SK-N-SH (cell line): ENCODE data around the gene CETN1. TPM values are rescaled to one million over a fixed set of nuclear protein-coding genes. Genes with fewer than 3 reads are reported as not detected.

Source experiments
- CTCF ChIA-PET: fragments of 300-600, 350-600 bp; formaldehyde crosslinking; extraction: SDS; loops from one replicate; lab custom pipeline; 2021; lab: Yijun Ruan, JAX
- POLR2A ChIA-PET: fragments of 350-600 bp; sonication (Branson Sonifier 250); formaldehyde crosslinking; extraction: SDS; loops from one replicate; lab custom pipeline; 2020; ENCODE audit warnings: antibody characterized with exemption, inconsistent platforms; lab: Yijun Ruan, JAX
- DNase-seq: peaks from one replicate; pipeline ENCODE4 v3.0.0; 2012
- H2AFZ ChIP-seq: fragments of 200-600 bp; sonication (generic); 2 replicates; pipeline ENCODE4 v1.8.1; 2016; ENCODE audit warnings: antibody characterized with exemption, mild to moderate bottlenecking, low read depth
- H3F3A ChIP-seq: fragments of 200-600 bp; sonication (generic); replicated peaks from 2 replicates; pipeline ENCODE3; 2016; ENCODE audit warnings: antibody characterized with exemption, mild to moderate bottlenecking; ENCODE audit not compliant: insufficient read depth
- H3K27ac ChIP-seq, 2 experiments: fragments of 200-500 bp in 1 of 2; fragments of 200-600 bp in 1 of 2; sonication (Bioruptor generic) in 1 of 2; sonication (generic), shearing (Covaris generic) in 1 of 2; 2 replicates each; pipeline versions ENCODE4 v1.5.1 to v1.6.1; 2014 to 2016; ENCODE audit warnings: low read depth in 2 of 2, inconsistent platforms in 1 of 2, low read length in 1 of 2, mild to moderate bottlenecking in 1 of 2, mixed read lengths in 1 of 2
- H3K27me3 ChIP-seq: fragments of 200-600 bp; sonication (generic), shearing (Covaris generic); 2 replicates; pipeline ENCODE4 v1.6.1; 2016; ENCODE audit warnings: mixed run types; ENCODE audit not compliant: insufficient read depth
- H3K36me3 ChIP-seq, 2 experiments: fragments of 200-500 bp in 1 of 2; fragments of 200-600 bp in 1 of 2; sonication (Bioruptor generic) in 1 of 2; sonication (generic) in 1 of 2; replicated peaks in 1 of 2; 2 replicates each; pipeline versions ENCODE3 to v1.5.1; 2014 to 2016; ENCODE audit warnings: low read length in 1 of 2, mild to moderate bottlenecking in 1 of 2; ENCODE audit not compliant: insufficient read depth in 2 of 2, control insufficient read depth in 1 of 2
- H3K4me1 ChIP-seq, 2 experiments: fragments of 200-500 bp in 1 of 2; fragments of 200-600 bp in 1 of 2; sonication (Bioruptor generic) in 1 of 2; sonication (generic), shearing (Covaris generic) in 1 of 2; 2 replicates each; pipeline versions ENCODE4 v1.5.1 to v1.6.1; 2014 to 2016; ENCODE audit warnings: low read depth in 1 of 2, low read length in 1 of 2, mixed run types in 1 of 2; ENCODE audit not compliant: insufficient read depth in 2 of 2, control insufficient read depth in 1 of 2
- H3K4me2 ChIP-seq: fragments of 200-600 bp; sonication (generic), shearing (Covaris generic); 2 replicates; pipeline ENCODE4 v1.6.1; 2017; ENCODE audit warnings: mixed run types
- H3K4me3 ChIP-seq, 2 experiments: fragments of 200-500 bp in 1 of 2; fragments of 200-600 bp in 1 of 2; sonication (Bioruptor generic) in 1 of 2; sonication (generic), shearing (Covaris generic) in 1 of 2; 2 replicates each; pipeline versions ENCODE4 v1.5.1 to v1.8.1; 2014 to 2016; ENCODE audit warnings: low read depth in 2 of 2, inconsistent platforms in 1 of 2, low read length in 1 of 2, mild to moderate bottlenecking in 1 of 2, mixed read lengths in 1 of 2, moderate library complexity in 1 of 2
- H3K79me2 ChIP-seq: fragments of 200-600 bp; sonication (generic); 2 replicates; pipeline ENCODE4 v1.8.1; 2017; ENCODE audit warnings: mild to moderate bottlenecking; ENCODE audit not compliant: insufficient read depth
- H3K9ac ChIP-seq: fragments of 200-600 bp; sonication (generic); 2 replicates; pipeline ENCODE4 v1.6.1; 2017; ENCODE audit warnings: mixed run types
- H3K9me2 ChIP-seq: fragments of 200-600 bp; sonication (generic); 2 replicates; pipeline ENCODE4 v1.6.1; 2017; ENCODE audit warnings: mixed run types
- H3K9me3 ChIP-seq: fragments of 200-600 bp; sonication (generic); 2 replicates; pipeline ENCODE4 v1.6.1; 2017; ENCODE audit warnings: mixed run types, mild to moderate bottlenecking, moderate library complexity
- H4K20me1 ChIP-seq: fragments of 200-600 bp; sonication (generic); 2 replicates; pipeline ENCODE4 v1.6.1; 2017; ENCODE audit warnings: mild to moderate bottlenecking, mixed run types; ENCODE audit not compliant: insufficient read depth
- CHD2 ChIP-seq: fragments of 150-350 bp; IDR thresholded peaks from 2 replicates; pipeline ENCODE4 v1.6.1; 2018; ENCODE audit warnings: low read length; ENCODE audit not compliant: partially characterized antibody
- ELF1 ChIP-seq: IDR thresholded peaks from 2 replicates; pipeline ENCODE4 v1.4.0; 2012
- EP300 ChIP-seq, 2 experiments: IDR thresholded peaks; 2 replicates each; pipeline versions ENCODE4 v1.4.0 to v1.6.1; 2012; ENCODE audit warnings: borderline replicate concordance in 1 of 2, low read depth in 1 of 2, low read length in 1 of 2
- FOSL2 ChIP-seq: IDR thresholded peaks from 2 replicates; pipeline ENCODE4 v1.4.0; 2012; ENCODE audit warnings: low read depth, mild to moderate bottlenecking, moderate library complexity, borderline replicate concordance
- FOXJ3 ChIP-seq: sonication (generic); formaldehyde crosslinking; IDR thresholded peaks from 2 replicates; pipeline ENCODE4 v1.5.1; 2020; ENCODE audit warnings: mild to moderate bottlenecking, missing genetic modification reagents
- NFIC ChIP-seq: IDR thresholded peaks from 2 replicates; pipeline ENCODE4 v1.4.0; 2012; ENCODE audit warnings: borderline replicate concordance
- NRF1 ChIP-seq: IDR thresholded peaks from 2 replicates; pipeline ENCODE4 v1.6.1; 2012; ENCODE audit warnings: low read depth, mild to moderate bottlenecking, low read length
- RFX5 ChIP-seq: IDR thresholded peaks from 2 replicates; pipeline ENCODE4 v1.6.1; 2012; ENCODE audit warnings: mild to moderate bottlenecking, improper control_type of control experiment, low read length
- TCF12 ChIP-seq: IDR thresholded peaks from 2 replicates; pipeline ENCODE4 v1.4.0; 2012
- USF1 ChIP-seq: IDR thresholded peaks from 2 replicates; pipeline ENCODE4 v1.4.0; 2012; ENCODE audit warnings: low read depth, borderline replicate concordance
- USF2 ChIP-seq: fragments of 150-350 bp; IDR thresholded peaks from 2 replicates; pipeline ENCODE4 v1.6.1; 2017; ENCODE audit warnings: antibody characterized with exemption, low read length, low read depth, borderline replicate concordance
- WGBS: methylation state at CpG from one replicate; pipeline ENCODE4 v1.1.6; 2017; ENCODE audit warnings: low lambda C conversion rate; 5-methylcytosine and 5-hydroxymethylcytosine counted together
- polyA plus RNA-seq, 3 experiments: library from polyadenylated mRNA; depleted of rRNA; stranded (reverse); fragments of >200 nt; gene quantifications; 2 replicates each; pipeline ENCODE4 v1.2.3, GENCODE V29; 2012
- TF ChIP-seq, protein P1 (sequence below): IDR thresholded peaks from 2 replicates; pipeline ENCODE4 v1.6.1; 2012; ENCODE audit warnings: mild to moderate bottlenecking, low read depth, low read length, moderate library complexity
- TF ChIP-seq, protein P2 (sequence below): IDR thresholded peaks from 2 replicates; pipeline ENCODE4; 2012

CETN1 gene
- polyA plus RNA-seq, 1 of the 3 experiments (the other 2 are of a cell fraction), result not detected

- H2AFZ ChIP-seq, result no peak overlapping the region
- H3K36me3 ChIP-seq, result no peaks in the 10 kb centered on the region
- H3K4me3 ChIP-seq, result no peak overlapping the region
- H3K9me2 ChIP-seq, result no peaks in the 10 kb centered on the region
- POLR2A ChIA-PET, result no interaction called here
- peaks cover 14% of the 10 kb centered on the region; the same call in 1 of the 2 replicates for H3K27me3 ChIP-seq
- no peak overlapping the region for H3K27ac ChIP-seq
- no peak overlapping the region for H3K9ac ChIP-seq
- WGBS, result 34% methylated on average over 1 of the region's 1 CpG
- H3K9me3 ChIP-seq, result no peaks in the 10 kb centered on the region
- no peaks in the 10 kb centered on the region for H3K4me1 ChIP-seq
- no peak overlapping the region for H3K4me2 ChIP-seq
- TF ChIP-seq RFX5, result 0 out of 2 replicates have a peak, but pooled peaks have one; percentile 16
- no peak for TF ChIP-seq USF1
- TF ChIP-seq EP300 (IDR thresholded peaks at IDR 0.05; ENCODE audit: borderline replicate concordance in 1 of 2, low read depth in 1 of 2, low read length in 1 of 2), result no peak
- no peak for DNase-seq
- H3F3A ChIP-seq, result no peaks in the 10 kb centered on the region
- no peaks in the 10 kb centered on the region for H4K20me1 ChIP-seq
- CTCF ChIA-PET, result no interaction called here
- no peaks in the 10 kb centered on the region for H3K79me2 ChIP-seq
Measured at GRCh38 chr18:579238-579637, 942 bp upstream of the CETN1 start.

DNA sequence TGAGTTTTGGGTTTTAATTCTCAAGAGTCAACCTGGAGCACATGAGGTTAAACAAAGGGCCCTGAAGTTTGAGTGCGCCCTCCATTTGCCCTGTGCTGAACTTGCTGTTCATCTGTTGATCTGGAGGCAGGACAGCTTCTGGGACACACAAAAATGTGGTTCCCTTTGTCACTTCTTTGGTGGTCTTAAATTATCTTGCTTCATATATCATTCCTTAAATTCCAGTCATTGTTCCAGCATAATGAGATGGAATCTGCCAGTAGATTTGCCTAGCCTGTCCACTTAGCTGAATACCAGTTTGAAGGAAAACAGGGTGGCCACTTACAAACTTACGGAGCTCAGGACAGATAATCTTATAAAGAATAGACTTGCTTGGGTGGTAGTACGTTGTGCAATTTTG lies 916 bp downstream of the CETN1 start:
- H2AFZ ChIP-seq, result no peak overlapping the region
- no peaks in the 10 kb centered on the region for H3K79me2 ChIP-seq
- DNase-seq, result no peak
- CTCF ChIA-PET, result interaction anchor here (0.6 to 0.9 kb wide), 2 partner anchors 11 to 43 kb away, joined by 3 read pairs; no protein-coding TSS in a partner anchor
- H3F3A ChIP-seq, result no peaks in the 10 kb centered on the region
- no peak for TF ChIP-seq USF1
- TF ChIP-seq, protein P1, sequence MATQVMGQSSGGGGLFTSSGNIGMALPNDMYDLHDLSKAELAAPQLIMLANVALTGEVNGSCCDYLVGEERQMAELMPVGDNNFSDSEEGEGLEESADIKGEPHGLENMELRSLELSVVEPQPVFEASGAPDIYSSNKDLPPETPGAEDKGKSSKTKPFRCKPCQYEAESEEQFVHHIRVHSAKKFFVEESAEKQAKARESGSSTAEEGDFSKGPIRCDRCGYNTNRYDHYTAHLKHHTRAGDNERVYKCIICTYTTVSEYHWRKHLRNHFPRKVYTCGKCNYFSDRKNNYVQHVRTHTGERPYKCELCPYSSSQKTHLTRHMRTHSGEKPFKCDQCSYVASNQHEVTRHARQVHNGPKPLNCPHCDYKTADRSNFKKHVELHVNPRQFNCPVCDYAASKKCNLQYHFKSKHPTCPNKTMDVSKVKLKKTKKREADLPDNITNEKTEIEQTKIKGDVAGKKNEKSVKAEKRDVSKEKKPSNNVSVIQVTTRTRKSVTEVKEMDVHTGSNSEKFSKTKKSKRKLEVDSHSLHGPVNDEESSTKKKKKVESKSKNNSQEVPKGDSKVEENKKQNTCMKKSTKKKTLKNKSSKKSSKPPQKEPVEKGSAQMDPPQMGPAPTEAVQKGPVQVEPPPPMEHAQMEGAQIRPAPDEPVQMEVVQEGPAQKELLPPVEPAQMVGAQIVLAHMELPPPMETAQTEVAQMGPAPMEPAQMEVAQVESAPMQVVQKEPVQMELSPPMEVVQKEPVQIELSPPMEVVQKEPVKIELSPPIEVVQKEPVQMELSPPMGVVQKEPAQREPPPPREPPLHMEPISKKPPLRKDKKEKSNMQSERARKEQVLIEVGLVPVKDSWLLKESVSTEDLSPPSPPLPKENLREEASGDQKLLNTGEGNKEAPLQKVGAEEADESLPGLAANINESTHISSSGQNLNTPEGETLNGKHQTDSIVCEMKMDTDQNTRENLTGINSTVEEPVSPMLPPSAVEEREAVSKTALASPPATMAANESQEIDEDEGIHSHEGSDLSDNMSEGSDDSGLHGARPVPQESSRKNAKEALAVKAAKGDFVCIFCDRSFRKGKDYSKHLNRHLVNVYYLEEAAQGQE, result no peak
- TF ChIP-seq NFIC, result no peak
- TF ChIP-seq, protein P2, sequence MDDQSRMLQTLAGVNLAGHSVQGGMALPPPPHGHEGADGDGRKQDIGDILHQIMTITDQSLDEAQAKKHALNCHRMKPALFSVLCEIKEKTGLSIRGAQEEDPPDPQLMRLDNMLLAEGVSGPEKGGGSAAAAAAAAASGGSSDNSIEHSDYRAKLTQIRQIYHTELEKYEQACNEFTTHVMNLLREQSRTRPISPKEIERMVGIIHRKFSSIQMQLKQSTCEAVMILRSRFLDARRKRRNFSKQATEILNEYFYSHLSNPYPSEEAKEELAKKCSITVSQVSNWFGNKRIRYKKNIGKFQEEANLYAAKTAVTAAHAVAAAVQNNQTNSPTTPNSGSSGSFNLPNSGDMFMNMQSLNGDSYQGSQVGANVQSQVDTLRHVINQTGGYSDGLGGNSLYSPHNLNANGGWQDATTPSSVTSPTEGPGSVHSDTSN, result no peak
- no peak for TF ChIP-seq TCF12
- no peak for TF ChIP-seq CHD2
- no peak for TF ChIP-seq FOSL2
- TF ChIP-seq FOXJ3 (CRISPR knock-in tag), result no peak
- TF ChIP-seq NRF1, result no peak
- no peak for TF ChIP-seq ELF1
- TF ChIP-seq USF2, result no peak
- no peaks in the 10 kb centered on the region for H3K4me1 ChIP-seq
- H3K4me2 ChIP-seq, result no peak overlapping the region
- H3K9me3 ChIP-seq, result no peaks in the 10 kb centered on the region
- WGBS, result 54% methylated on average over 3 of the region's 3 CpGs
- peaks cover 14% of the 10 kb centered on the region; the same call in 1 of the 2 replicates for H3K27me3 ChIP-seq
- H3K4me3 ChIP-seq, result no peak overlapping the region
- no peaks in the 10 kb centered on the region for H3K36me3 ChIP-seq
- H3K9ac ChIP-seq, result no peak overlapping the region
- POLR2A ChIA-PET, result no interaction called here
- H4K20me1 ChIP-seq, result no peaks in the 10 kb centered on the region
- no peak overlapping the region for H3K27ac ChIP-seq
- no peaks in the 10 kb centered on the region for H3K9me2 ChIP-seq
